Lung microvascular endothelial cell (primary cell): ENCODE results near the gene ADORA1. TPM values are rescaled to one million over a fixed set of nuclear protein-coding genes. Genes with fewer than 3 reads are reported as not detected.

Experiments used
- DNase-seq, 2 donors: peaks; one replicate each; pipeline versions ENCODE4 v3.0.0 to v3.0.0-alpha.2; 2010; ENCODE audit warnings: low read depth in 2 of 2
- total RNA-seq: library from RNA; depleted of rRNA; stranded (reverse); fragments of >200 nt; gene quantifications from 2 replicates; pipeline ENCODE4 v1.2.1, GENCODE V29; 2014

ADORA1 gene
- total RNA-seq, 1 donor from 2014 or later: not detected

GRCh38 chr1:203186091-203186445 lies 58.5 kb downstream of the ADORA1 start:
- no peak for DNase-seq

GRCh38 chr1:203186446-203187303 lies 59.1 kb downstream of the ADORA1 start, which contains the start of gene CHI3L1:
TSS of gene CHI3L1 (minus strand) at chr1:203186704. CDS start at chr1:203186623, 81 bp downstream.
- DNase-seq: no peak

DNA sequence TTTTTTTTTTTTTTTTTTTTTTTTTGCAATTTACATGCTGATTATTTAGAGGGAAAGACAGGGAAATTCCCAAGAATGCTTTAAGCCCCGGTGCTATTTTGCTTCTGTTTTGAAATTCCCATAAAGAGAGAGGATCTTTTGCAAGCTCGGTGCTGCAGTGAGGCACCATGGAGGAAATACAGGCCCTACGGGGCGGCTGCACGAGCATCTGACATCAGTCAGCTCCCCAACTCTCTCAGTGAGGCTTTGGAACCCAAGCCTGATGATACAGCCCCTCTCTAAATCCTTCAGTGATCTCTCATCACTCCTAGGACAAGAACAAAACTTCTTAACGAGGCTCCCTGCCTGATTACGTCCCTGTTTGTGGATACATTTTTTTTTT lies 59.8 kb downstream of the ADORA1 start:
- no peak for DNase-seq

DNA sequence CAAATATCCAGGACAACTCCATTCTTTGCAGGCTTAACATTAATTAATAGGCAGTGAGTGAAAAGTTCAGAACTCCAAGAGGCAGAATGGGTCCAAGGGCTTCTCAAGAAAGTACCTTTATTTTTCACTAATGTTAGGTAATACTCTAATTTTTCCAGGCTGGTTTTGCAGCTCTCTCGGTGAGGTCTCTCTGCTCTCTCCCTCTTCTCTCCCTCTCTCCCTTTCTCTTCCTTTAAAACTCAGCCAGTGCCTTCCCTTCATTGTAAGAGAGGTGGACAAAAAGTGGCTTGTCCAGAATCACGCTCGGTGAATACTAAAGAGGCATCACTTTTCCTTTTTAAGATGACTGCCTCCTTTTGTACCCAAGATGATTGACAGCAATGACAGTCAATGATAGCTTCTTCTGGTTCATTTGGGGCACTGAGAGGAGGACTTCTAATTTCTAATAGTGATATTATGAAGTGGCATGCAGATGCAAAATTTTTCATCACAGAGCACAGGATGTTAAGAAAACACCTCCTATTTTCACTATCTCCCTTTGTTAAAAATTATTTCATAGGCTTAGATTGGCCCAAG lies 60.3 kb downstream of the ADORA1 start:
- DNase-seq: no peak

DNA sequence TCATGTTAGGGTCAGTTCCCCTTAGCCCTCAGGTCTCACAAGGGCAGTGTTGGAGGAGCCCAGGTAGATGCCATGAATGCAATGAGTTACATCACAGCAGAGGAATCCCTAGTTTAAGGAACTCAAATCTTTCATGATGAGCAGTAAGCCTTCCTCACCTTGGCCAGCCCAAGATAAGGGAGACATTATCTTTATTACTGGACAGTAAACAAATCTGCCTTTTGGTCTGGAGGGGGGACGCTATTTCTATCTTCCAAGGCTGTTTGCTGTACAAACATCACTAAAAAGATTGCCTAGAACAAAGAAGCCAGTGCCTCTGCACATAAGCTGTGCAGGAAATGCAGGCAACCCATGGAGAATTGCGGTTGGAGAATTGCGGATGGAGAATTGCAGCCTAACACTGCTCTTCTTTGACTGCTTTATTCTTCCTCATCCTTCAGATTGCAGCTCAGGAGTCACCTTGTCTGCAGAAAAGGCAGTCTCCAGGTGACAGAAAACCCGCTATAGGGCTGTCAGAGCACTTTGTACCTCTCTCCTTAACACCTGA lies 61.2 kb downstream of the ADORA1 start:
- DNase-seq: no peak

- DNase-seq: no peak
These were observed 62.4 kb downstream of the ADORA1 start for GRCh38 chr1:203189951-203190352.

DNA sequence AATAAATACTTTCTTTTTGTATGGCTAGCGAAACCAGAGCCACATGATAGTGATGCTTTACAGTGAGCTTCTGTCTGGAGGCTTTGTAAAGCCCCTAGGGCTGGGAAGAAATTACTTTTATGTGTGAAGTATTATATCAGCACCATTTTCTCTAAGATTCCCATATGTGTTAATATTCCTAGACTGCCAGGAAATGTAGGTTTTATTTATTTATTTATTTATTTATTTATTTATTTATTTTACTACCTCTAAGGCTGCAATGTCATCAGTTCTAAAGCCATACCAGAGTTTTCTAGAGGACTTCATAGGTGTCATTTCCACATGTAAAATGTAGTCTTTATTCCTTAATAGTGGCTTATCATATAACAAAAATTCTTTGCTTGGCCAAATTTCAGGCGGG lies 63.4 kb downstream of the ADORA1 start:
- no peak for DNase-seq

- no peak for DNase-seq
These were observed 68.8 kb downstream of the ADORA1 start for GRCh38 chr1:203196371-203196770.

DNA sequence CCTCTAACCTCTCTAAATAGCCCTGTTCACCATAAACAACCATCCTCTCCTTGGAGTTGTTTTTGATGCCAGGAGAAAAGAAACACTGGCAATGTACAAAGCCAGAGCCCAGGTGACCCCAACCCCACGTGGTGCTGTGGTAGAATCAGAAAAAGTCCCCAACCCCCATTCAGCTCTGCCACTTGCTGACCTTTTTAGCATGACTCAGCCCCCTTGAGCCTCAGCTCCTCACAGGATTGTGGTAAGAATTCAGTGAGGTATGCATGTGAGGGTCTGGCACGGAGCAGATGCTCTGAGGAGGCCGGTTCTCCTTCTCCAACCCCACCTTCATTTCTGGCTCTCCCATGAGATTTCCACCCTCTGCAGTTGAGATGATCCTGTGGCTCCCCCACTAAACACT lies 70.1 kb downstream of the ADORA1 start:
- no peak for DNase-seq

GRCh38 chr1:203199002-203199401 lies 71.5 kb downstream of the ADORA1 start:
- no peak for DNase-seq

- no peak for DNase-seq
These were observed 71.9 kb downstream of the ADORA1 start for GRCh38 chr1:203199481-203199815.

DNA sequence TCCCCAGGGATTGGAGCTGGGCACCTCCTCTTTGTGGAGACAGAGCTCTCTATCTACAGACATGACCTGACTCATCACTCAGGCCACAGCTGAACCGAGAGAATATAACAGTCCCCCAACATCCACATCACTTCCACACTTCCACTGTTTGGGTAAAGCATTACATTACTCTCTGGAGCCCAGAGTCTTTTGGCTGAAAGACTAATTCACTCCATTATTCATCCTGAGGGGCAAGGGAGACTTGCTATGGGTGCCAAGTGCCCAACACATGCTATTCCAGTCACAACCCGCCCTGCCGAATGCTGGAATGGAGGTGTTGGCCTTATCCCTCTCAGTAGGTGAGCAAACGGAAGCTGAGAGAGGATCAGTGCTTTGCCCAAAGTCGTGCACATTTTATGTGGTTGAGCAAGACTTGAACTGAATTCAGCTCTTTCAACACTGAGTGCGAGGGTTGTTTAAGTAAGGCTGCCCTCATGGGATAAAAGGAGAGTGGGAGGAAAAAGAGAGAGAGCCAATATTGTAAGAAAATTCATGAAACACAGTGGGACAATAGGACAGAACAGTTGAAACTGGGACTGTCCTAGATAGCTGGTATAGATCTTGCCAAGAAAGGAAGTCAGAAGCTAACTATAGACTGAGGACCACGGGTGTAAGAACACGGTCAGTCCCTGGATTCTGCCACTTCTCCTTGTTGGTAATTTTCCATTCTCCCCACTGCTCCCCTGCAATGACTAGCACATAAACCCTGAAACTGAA lies 72.5 kb downstream of the ADORA1 start:
- DNase-seq: no peak

GRCh38 chr1:203200916-203201315 lies 73.4 kb downstream of the ADORA1 start:
- DNase-seq: no peak

DNA sequence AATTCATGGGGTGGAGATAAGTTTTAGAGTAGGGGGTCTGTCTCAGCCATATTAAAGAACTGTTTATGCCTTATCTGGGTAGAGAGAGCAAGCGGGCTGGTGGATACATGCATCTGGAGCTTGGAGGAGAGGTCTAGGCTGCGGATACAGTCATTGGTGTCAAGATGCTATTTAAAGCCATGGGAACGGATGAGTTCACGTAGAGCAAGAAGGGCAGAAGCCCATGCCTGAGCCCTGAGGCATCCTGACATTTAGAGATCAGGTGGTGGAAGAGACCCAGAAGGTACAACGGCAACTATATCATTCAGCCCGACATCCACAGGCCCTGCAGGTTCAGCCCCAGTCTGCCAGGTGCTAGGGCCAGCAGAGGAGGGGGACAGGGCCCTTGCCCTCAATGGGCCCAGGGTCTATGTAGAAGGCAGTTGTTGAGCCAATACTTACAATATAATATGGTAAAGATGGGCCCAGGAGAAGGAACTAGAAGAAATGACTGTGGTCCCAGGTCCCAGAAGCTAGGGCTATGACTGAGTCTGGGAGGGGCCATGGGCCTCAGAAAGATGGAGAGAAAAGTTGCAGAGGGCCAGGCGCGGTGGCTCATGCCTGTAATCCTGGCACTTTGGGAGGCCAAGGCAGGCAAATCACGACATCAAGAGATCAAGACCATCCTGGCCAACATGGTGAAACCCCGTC lies 74.1 kb downstream of the ADORA1 start:
- no peak for DNase-seq

- peak in 1 of 2 donors; percentile 18 for DNase-seq
These were observed 75.1 kb downstream of the ADORA1 start for GRCh38 chr1:203202431-203203245.

- no peak for DNase-seq
These were observed 77.2 kb downstream of the ADORA1 start for GRCh38 chr1:203204756-203205155.

DNA sequence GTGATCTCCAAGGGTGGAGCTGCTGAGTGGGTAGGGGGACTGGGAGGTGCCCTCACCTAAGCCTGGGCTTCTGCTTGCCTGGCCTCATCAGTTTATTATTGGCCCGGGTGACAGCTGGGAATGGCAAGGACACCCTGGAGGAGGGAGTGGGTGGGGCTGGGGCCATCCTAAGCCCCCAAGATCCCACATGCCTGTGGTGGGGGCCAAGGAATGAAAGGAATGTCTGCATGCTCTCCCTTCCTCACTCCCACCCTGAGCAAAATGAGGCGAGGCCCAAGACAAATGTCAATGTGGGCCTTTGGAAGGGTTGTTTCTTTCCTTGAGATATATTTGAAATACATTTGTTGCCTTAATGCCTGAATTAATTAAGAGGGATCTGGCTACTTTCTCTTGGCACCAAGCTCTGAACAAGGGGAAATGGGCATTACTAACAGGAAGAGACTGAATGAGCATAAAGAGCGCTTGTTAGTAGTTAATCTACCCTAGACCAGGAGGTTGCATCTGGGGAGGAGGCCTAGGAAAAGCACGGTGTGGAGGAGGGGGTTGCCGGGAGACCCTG lies 78.7 kb downstream of the ADORA1 start:
- DNase-seq: peak in 1 of 2 donors; percentile 32

- no peak for DNase-seq
These were observed 80.2 kb downstream of the ADORA1 start for GRCh38 chr1:203207751-203208150.

- DNase-seq: no peak
These were observed 80.7 kb downstream of the ADORA1 start for GRCh38 chr1:203208181-203208580.

DNA sequence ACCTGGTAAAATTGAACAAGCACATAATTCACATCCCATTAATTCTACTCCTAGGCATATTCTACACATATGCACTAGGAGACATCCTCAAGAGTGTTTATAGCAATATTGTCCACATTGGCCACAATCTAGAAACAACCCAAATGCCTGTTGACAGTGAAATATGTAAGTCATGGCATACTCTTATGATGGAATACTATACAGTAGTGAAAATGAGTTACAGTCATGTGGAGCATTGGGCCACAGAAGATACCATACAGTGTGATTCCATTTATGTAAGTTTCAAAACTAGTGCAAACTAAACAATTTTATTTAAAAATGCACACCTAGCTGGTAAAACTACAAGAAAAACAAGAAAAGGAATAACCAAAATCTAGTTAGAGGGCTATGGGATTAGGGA lies 82.8 kb downstream of the ADORA1 start:
- DNase-seq: no peak
